GM21515 (cell line): Measurements from ENCODE around the gene BLTP3B.
A peak's percentile ranks its signal among the peaks of the same experiment; 100 is the strongest.

Experiments
- ATAC-seq: cut with Tn5 transposase; IDR thresholded peaks from one replicate; pipeline ENCODE4 v1.9.1; 2021; ENCODE audit not compliant: unreplicated experiment

Gene BLTP3B

GRCh38 chr12:100164153-100164704 lies 21.6 kb upstream of the BLTP3B start:
- ATAC-seq: peak; percentile 15

GRCh38 chr12:100163416-100164152 lies 20.9 kb upstream of the BLTP3B start:
- ATAC-seq: peak; percentile 99

GRCh38 chr12:100159391-100160104 lies 16.9 kb upstream of the BLTP3B start:
- ATAC-seq: no peak

GRCh38 chr12:100158535-100158934 lies 15.9 kb upstream of the BLTP3B start:
- no peak for ATAC-seq

- ATAC-seq: no peak
Observed at GRCh38 chr12:100157427-100157821, 14.8 kb upstream of the BLTP3B start.

GRCh38 chr12:100156731-100157426 lies 14.2 kb upstream of the BLTP3B start:
- no peak for ATAC-seq

GRCh38 chr12:100154474-100155247 lies 12.0 kb upstream of the BLTP3B start:
- peak; percentile 76 for ATAC-seq

- ATAC-seq: no peak
Observed at GRCh38 chr12:100153131-100153530, 10.5 kb upstream of the BLTP3B start.

GRCh38 chr12:100151769-100152168 lies 9.1 kb upstream of the BLTP3B start:
- ATAC-seq: no peak

GRCh38 chr12:100146252-100146651 lies 3.6 kb upstream of the BLTP3B start:
- no peak for ATAC-seq

GRCh38 chr12:100145643-100146042 lies 3.0 kb upstream of the BLTP3B start:
- no peak for ATAC-seq

GRCh38 chr12:100141998-100142850 lies 450 bp downstream of the BLTP3B start:
- ATAC-seq: peak; percentile 45

GRCh38 chr12:100141666-100141997 lies 1.0 kb downstream of the BLTP3B start:
- peak; percentile 23 for ATAC-seq

GRCh38 chr12:100138803-100139098 lies 3.9 kb downstream of the BLTP3B start:
- ATAC-seq: no peak

- peak; percentile 22 for ATAC-seq
Observed at GRCh38 chr12:100138048-100138802, 4.4 kb downstream of the BLTP3B start.

- no peak for ATAC-seq
Observed at GRCh38 chr12:100133200-100133599, 9.5 kb downstream of the BLTP3B start.

GRCh38 chr12:100128512-100128908 lies 14.2 kb downstream of the BLTP3B start:
- ATAC-seq: no peak

- no peak for ATAC-seq
Observed at GRCh38 chr12:100127766-100128511, 14.7 kb downstream of the BLTP3B start.
